K562 (cell line): ENCODE measurements around the gene FADS1. TPM values are rescaled to one million over a fixed set of nuclear protein-coding genes. Genes with fewer than 3 reads are reported as not detected.

Experiments
- BRD9 ChIP-seq: fragments of 450-650 bp; IDR thresholded peaks from 2 replicates; pipeline ENCODE4 v1.6.1; 2018; ENCODE audit warnings: low read depth; ENCODE audit not compliant: partially characterized antibody
- CSDE1 ChIP-seq, 2 experiments: fragments of 450-650 bp; IDR thresholded peaks; 2 replicates each; pipeline ENCODE4 v1.6.1; 2016; ENCODE audit warnings: mild to moderate bottlenecking in 1 of 2
- EP400 ChIP-seq: fragments of 450-650 bp; IDR thresholded peaks from 2 replicates; pipeline ENCODE4 v1.6.1; 2017; ENCODE audit warnings: antibody characterized with exemption, mild to moderate bottlenecking, moderate library complexity
- HNRNPH1 ChIP-seq: fragments of 200-400 bp; formaldehyde crosslinking; optimal IDR thresholded peaks from 2 replicates; pipeline ENCODE3; 2017; ENCODE audit warnings: low read depth, mild to moderate bottlenecking, low read length, moderate library complexity
- NUFIP1 ChIP-seq: fragments of 450-650 bp; IDR thresholded peaks from 2 replicates; pipeline ENCODE4 v1.6.1; 2018; ENCODE audit not compliant: partially characterized antibody
- PYGO2 ChIP-seq: fragments of 450-650 bp; IDR thresholded peaks from 2 replicates; pipeline ENCODE4 v1.6.1; 2016; ENCODE audit warnings: mild to moderate bottlenecking, missing genetic modification characterization, moderate library complexity, missing compliant biosample characterization
- ZNF436 ChIP-seq: fragments of 250-450, 450-650 bp; sonication (Bioruptor Pico); formaldehyde crosslinking; IDR thresholded peaks from 2 replicates; pipeline ENCODE4 v1.7.0; 2020; ENCODE audit warnings: mild to moderate bottlenecking
- polyA plus RNA-seq, 8 experiments: library from polyadenylated mRNA; depleted of rRNA in 4 of 8; stranded (reverse) in 5 of 8; unstranded in 3 of 8; fragments of >200 nt; fragmentation: Nextera tagmentation in 2 of 8; fragmentation: Illumina TruSeq in 1 of 8; extraction: Ambion mirVana in 2 of 8; extraction: Trizol in 1 of 8; gene quantifications; 2 replicates each; pipeline versions ENCODE4 v1.2.1 to v1.2.3, GENCODE V29; 2011 to 2014; ENCODE audit warnings: inconsistent platforms in 1 of 8, missing spikeins in 1 of 8
- total RNA-seq, 7 experiments: library from RNA; depleted of rRNA in 6 of 7; stranded (reverse); fragments of >200 nt in 6 of 7; fragmentation: Illumina TruSeq in 2 of 7; extraction: Trizol in 2 of 7; gene quantifications; 2 replicates each; pipeline versions ENCODE4 v1.2.1 to v1.2.3, GENCODE V29; 2011 to 2021; ENCODE audit warnings: low replicate concordance in 1 of 7
- TF ChIP-seq, protein P1 (sequence below): fragments of 200-600 bp; sonication (generic); IDR thresholded peaks from one replicate; pipeline ENCODE4 v1.6.1; 2012; ENCODE audit warnings: mild to moderate bottlenecking, low read depth, low read length, inconsistent platforms
- TF ChIP-seq, protein P2 (sequence below): sonication (generic); formaldehyde crosslinking; IDR thresholded peaks from 2 replicates; pipeline ENCODE4 v1.8.1; 2022; ENCODE audit warnings: missing genetic modification reagents
- TF ChIP-seq, protein P3 (sequence below), 2 experiments: fragments of 200-800 bp in 1 of 2; sonication (Bioruptor generic) in 1 of 2; sonication (generic) in 1 of 2; formaldehyde crosslinking in 1 of 2; IDR thresholded peaks in 1 of 2; conservative IDR thresholded peaks in 1 of 2; 2 replicates each; pipeline versions ENCODE4 v1.5.0 to v1.6.1; 2016 to 2020; ENCODE audit warnings: missing compliant biosample characterization in 1 of 2, missing genetic modification characterization in 1 of 2, missing genetic modification reagents in 1 of 2

FADS1 gene
- total and polyA plus RNA-seq, 9 of the 15 experiments (the other 6 are each of a cell fraction or from before 2014, with no cell fraction given), result 110 to 864 (median 364) TPM

DNA sequence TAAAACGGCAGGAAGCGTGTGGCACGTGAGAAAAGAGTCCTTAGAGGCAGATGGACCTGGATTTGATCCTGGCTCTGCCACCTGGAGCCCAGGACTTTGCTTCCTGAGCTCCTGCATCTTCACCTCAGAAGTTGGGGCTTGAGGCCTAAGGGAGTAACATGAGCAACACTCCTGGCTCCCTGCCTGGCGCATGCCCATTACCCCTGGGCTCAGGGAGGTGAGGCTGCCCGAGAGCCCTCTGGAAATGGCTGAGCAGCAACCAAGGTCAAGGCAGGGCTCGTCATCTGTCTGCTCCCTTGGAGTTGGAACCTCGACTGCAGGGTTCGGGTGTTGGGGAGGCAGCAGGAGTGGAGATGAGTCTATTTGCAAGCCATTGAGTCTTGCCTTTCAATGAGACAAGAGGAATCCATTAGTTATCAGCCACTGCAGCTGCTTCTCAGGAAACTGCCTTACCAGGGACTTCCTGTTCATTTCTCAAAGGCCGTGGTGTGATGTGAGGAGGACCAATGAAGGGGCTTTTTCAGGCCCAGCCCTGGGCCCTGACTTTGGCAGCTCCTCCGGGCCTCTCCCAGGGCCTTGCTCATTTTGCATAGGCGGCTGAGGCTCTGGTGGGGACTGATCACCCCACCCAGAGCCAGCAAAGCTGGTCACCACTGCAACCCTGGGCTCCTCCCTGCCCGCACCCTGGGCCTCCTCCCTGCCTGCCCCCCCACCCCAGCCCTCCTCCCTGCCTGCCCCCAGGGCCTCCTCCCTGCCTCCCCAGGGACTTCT lies 17.7 kb upstream of the FADS1 start (continued):
- TF ChIP-seq, protein P1, sequence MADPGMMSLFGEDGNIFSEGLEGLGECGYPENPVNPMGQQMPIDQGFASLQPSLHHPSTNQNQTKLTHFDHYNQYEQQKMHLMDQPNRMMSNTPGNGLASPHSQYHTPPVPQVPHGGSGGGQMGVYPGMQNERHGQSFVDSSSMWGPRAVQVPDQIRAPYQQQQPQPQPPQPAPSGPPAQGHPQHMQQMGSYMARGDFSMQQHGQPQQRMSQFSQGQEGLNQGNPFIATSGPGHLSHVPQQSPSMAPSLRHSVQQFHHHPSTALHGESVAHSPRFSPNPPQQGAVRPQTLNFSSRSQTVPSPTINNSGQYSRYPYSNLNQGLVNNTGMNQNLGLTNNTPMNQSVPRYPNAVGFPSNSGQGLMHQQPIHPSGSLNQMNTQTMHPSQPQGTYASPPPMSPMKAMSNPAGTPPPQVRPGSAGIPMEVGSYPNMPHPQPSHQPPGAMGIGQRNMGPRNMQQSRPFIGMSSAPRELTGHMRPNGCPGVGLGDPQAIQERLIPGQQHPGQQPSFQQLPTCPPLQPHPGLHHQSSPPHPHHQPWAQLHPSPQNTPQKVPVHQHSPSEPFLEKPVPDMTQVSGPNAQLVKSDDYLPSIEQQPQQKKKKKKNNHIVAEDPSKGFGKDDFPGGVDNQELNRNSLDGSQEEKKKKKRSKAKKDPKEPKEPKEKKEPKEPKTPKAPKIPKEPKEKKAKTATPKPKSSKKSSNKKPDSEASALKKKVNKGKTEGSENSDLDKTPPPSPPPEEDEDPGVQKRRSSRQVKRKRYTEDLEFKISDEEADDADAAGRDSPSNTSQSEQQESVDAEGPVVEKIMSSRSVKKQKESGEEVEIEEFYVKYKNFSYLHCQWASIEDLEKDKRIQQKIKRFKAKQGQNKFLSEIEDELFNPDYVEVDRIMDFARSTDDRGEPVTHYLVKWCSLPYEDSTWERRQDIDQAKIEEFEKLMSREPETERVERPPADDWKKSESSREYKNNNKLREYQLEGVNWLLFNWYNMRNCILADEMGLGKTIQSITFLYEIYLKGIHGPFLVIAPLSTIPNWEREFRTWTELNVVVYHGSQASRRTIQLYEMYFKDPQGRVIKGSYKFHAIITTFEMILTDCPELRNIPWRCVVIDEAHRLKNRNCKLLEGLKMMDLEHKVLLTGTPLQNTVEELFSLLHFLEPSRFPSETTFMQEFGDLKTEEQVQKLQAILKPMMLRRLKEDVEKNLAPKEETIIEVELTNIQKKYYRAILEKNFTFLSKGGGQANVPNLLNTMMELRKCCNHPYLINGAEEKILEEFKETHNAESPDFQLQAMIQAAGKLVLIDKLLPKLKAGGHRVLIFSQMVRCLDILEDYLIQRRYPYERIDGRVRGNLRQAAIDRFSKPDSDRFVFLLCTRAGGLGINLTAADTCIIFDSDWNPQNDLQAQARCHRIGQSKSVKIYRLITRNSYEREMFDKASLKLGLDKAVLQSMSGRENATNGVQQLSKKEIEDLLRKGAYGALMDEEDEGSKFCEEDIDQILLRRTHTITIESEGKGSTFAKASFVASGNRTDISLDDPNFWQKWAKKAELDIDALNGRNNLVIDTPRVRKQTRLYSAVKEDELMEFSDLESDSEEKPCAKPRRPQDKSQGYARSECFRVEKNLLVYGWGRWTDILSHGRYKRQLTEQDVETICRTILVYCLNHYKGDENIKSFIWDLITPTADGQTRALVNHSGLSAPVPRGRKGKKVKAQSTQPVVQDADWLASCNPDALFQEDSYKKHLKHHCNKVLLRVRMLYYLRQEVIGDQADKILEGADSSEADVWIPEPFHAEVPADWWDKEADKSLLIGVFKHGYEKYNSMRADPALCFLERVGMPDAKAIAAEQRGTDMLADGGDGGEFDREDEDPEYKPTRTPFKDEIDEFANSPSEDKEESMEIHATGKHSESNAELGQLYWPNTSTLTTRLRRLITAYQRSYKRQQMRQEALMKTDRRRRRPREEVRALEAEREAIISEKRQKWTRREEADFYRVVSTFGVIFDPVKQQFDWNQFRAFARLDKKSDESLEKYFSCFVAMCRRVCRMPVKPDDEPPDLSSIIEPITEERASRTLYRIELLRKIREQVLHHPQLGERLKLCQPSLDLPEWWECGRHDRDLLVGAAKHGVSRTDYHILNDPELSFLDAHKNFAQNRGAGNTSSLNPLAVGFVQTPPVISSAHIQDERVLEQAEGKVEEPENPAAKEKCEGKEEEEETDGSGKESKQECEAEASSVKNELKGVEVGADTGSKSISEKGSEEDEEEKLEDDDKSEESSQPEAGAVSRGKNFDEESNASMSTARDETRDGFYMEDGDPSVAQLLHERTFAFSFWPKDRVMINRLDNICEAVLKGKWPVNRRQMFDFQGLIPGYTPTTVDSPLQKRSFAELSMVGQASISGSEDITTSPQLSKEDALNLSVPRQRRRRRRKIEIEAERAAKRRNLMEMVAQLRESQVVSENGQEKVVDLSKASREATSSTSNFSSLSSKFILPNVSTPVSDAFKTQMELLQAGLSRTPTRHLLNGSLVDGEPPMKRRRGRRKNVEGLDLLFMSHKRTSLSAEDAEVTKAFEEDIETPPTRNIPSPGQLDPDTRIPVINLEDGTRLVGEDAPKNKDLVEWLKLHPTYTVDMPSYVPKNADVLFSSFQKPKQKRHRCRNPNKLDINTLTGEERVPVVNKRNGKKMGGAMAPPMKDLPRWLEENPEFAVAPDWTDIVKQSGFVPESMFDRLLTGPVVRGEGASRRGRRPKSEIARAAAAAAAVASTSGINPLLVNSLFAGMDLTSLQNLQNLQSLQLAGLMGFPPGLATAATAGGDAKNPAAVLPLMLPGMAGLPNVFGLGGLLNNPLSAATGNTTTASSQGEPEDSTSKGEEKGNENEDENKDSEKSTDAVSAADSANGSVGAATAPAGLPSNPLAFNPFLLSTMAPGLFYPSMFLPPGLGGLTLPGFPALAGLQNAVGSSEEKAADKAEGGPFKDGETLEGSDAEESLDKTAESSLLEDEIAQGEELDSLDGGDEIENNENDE, result no peak
- TF ChIP-seq ZNF436 (CRISPR knock-in tag) (no peak), BRD9 (peak; percentile 97), EP400 (peak; percentile 55; the same call in 1 of the 2 replicates), HNRNPH1 (no peak), CSDE1 (IDR thresholded peaks at IDR 0.05) (peak in 1 of 2 experiments; percentile 46; a peak in 1 of 4 replicates), NUFIP1 (no peak), PYGO2 (tag) (no peak)
- TF ChIP-seq, protein P2, sequence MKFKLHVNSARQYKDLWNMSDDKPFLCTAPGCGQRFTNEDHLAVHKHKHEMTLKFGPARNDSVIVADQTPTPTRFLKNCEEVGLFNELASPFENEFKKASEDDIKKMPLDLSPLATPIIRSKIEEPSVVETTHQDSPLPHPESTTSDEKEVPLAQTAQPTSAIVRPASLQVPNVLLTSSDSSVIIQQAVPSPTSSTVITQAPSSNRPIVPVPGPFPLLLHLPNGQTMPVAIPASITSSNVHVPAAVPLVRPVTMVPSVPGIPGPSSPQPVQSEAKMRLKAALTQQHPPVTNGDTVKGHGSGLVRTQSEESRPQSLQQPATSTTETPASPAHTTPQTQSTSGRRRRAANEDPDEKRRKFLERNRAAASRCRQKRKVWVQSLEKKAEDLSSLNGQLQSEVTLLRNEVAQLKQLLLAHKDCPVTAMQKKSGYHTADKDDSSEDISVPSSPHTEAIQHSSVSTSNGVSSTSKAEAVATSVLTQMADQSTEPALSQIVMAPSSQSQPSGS (CRISPR knock-in tag), result no peak
- TF ChIP-seq, protein P3, sequence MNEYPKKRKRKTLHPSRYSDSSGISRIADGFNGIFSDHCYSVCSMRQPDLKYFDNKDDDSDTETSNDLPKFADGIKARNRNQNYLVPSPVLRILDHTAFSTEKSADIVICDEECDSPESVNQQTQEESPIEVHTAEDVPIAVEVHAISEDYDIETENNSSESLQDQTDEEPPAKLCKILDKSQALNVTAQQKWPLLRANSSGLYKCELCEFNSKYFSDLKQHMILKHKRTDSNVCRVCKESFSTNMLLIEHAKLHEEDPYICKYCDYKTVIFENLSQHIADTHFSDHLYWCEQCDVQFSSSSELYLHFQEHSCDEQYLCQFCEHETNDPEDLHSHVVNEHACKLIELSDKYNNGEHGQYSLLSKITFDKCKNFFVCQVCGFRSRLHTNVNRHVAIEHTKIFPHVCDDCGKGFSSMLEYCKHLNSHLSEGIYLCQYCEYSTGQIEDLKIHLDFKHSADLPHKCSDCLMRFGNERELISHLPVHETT (CRISPR knock-in tag; conservative IDR thresholded peaks at IDR 0.05 in 1 of 2, IDR thresholded peaks at IDR 0.05 in 1 of 2), result peak in 1 of 2 experiments; percentile 85; a peak in 2 of 4 replicates
